ENCODE data around the gene MRPS24. TPM values are rescaled to one million over a fixed set of nuclear protein-coding genes. Genes with fewer than 3 reads are reported as not detected.
A peak's percentile ranks its signal among the peaks of the same experiment; 100 is the strongest.

MRPS24 gene
- total and polyA plus RNA-seq, 5 donors from 2014 or later, result 45.8 to 179 (median 150) TPM

- H3K4me1 Mint-ChIP-seq, result peaks cover 9 to 12% (median 10%) of the 10 kb centered on the region in 4 donors
- no peak overlapping the region for H3K4me3 Mint-ChIP-seq
- DNase-seq (no peak), ATAC-seq (ENCODE audit: low read depth in 2 of 2) (no peak)
- H3K9me3 Mint-ChIP-seq, result no peaks in the 10 kb centered on the region
- Histone ChIP-seq H3K9me3 (ENCODE audit: control insufficient read depth in 2 of 2, low read length in 2 of 2) (no peaks in the 10 kb centered on the region), H3K27me3 (ENCODE audit: control insufficient read depth, insufficient read depth, low read length) (no peaks in the 10 kb centered on the region), H3K36me3 (ENCODE audit: control insufficient read depth, insufficient read depth, low read length) (peaks cover 54% of the 10 kb centered on the region), H3K4me3 (ENCODE audit: low read depth, low read length) (no peak overlapping the region), H3K27ac (ENCODE audit: insufficient read depth, low read length, poor library complexity, severe bottlenecking) (no peak overlapping the region), H3K4me1 (ENCODE audit: control insufficient read depth, insufficient read depth, low read length, poor library complexity, severe bottlenecking) (no peaks in the 10 kb centered on the region)
- H3K27ac Mint-ChIP-seq, result no peak overlapping the region
- H3K27me3 Mint-ChIP-seq, result no peaks in the 10 kb centered on the region
- H3K36me3 Mint-ChIP-seq, result peaks cover 46% of the 10 kb centered on the region
Observed at GRCh38 chr7:43884617-43885016, 15.3 kb upstream of the MRPS24 start.

- Histone ChIP-seq H3K36me3 (ENCODE audit: control insufficient read depth, insufficient read depth, low read length) (peaks cover 58% of the 10 kb centered on the region), H3K4me3 (ENCODE audit: low read depth, low read length) (no peak overlapping the region), H3K27ac (ENCODE audit: insufficient read depth, low read length, poor library complexity, severe bottlenecking) (no peak overlapping the region), H3K27me3 (ENCODE audit: control insufficient read depth, insufficient read depth, low read length) (no peaks in the 10 kb centered on the region), H3K4me1 (ENCODE audit: control insufficient read depth, insufficient read depth, low read length, poor library complexity, severe bottlenecking) (no peaks in the 10 kb centered on the region), H3K9me3 (ENCODE audit: control insufficient read depth in 2 of 2, low read length in 2 of 2) (no peaks in the 10 kb centered on the region)
- H3K4me1 Mint-ChIP-seq, result peaks cover 5 to 8% (median 7%) of the 10 kb centered on the region in 4 donors
- DNase-seq (no peak), ATAC-seq (ENCODE audit: low read depth in 2 of 2) (no peak)
- H3K4me3 Mint-ChIP-seq, result no peak overlapping the region
- no peak overlapping the region for H3K27ac Mint-ChIP-seq
- no peaks in the 10 kb centered on the region for H3K27me3 Mint-ChIP-seq
- H3K9me3 Mint-ChIP-seq, result no peaks in the 10 kb centered on the region
- peaks cover 50% of the 10 kb centered on the region for H3K36me3 Mint-ChIP-seq
Observed at GRCh38 chr7:43884209-43884608, 14.9 kb upstream of the MRPS24 start.

- Mint-ChIP-seq H3K27me3 (no peaks in the 10 kb centered on the region), H3K27ac (no peak overlapping the region), H3K4me1 (peaks cover 0 to 2% (median 0%) of the 10 kb centered on the region in 4 donors), H3K9me3 (no peaks in the 10 kb centered on the region), H3K36me3 (peaks cover 65% of the 10 kb centered on the region), H3K4me3 (no peak overlapping the region)
- no peak for ATAC-seq (ENCODE audit: low read depth in 2 of 2)
- H3K4me3 ChIP-seq (ENCODE audit: low read depth, low read length), result no peak overlapping the region
- no peak for DNase-seq
- no peaks in the 10 kb centered on the region for H3K9me3 ChIP-seq (ENCODE audit: control insufficient read depth in 2 of 2, low read length in 2 of 2)
- H3K27me3 ChIP-seq (ENCODE audit: control insufficient read depth, insufficient read depth, low read length), result no peaks in the 10 kb centered on the region
- no peaks in the 10 kb centered on the region for H3K4me1 ChIP-seq (ENCODE audit: control insufficient read depth, insufficient read depth, low read length, poor library complexity, severe bottlenecking)
- no peak overlapping the region for H3K27ac ChIP-seq (ENCODE audit: insufficient read depth, low read length, poor library complexity, severe bottlenecking)
- H3K36me3 ChIP-seq (ENCODE audit: control insufficient read depth, insufficient read depth, low read length), result peaks cover 76% of the 10 kb centered on the region
Observed at GRCh38 chr7:43880596-43880995, 11.3 kb upstream of the MRPS24 start.

GRCh38 chr7:43879477-43879876 lies 10.2 kb upstream of the MRPS24 start:
- ATAC-seq (ENCODE audit: low read depth in 2 of 2), result no peak

GRCh38 chr7:43878867-43879266 lies 9.6 kb upstream of the MRPS24 start:
- DNase-seq, result no peak
- H3K4me3 ChIP-seq (ENCODE audit: low read depth, low read length), result no peak overlapping the region
- H3K4me1 ChIP-seq (ENCODE audit: control insufficient read depth, insufficient read depth, low read length, poor library complexity, severe bottlenecking), result no peaks in the 10 kb centered on the region
- no peak overlapping the region for H3K4me3 Mint-ChIP-seq
- peaks cover 60% of the 10 kb centered on the region for H3K36me3 ChIP-seq (ENCODE audit: control insufficient read depth, insufficient read depth, low read length)
- peaks cover 0 to 4% (median 0%) of the 10 kb centered on the region in 4 donors for H3K4me1 Mint-ChIP-seq
- H3K9me3 ChIP-seq (ENCODE audit: control insufficient read depth in 2 of 2, low read length in 2 of 2), result no peaks in the 10 kb centered on the region
- no peaks in the 10 kb centered on the region for H3K27me3 ChIP-seq (ENCODE audit: control insufficient read depth, insufficient read depth, low read length)
- no peaks in the 10 kb centered on the region for H3K27me3 Mint-ChIP-seq
- peak overlapping the region in 1 of 3 donors; percentile 15 for H3K27ac Mint-ChIP-seq
- peaks cover 58% of the 10 kb centered on the region for H3K36me3 Mint-ChIP-seq
- H3K27ac ChIP-seq (ENCODE audit: insufficient read depth, low read length, poor library complexity, severe bottlenecking), result no peak overlapping the region
- no peaks in the 10 kb centered on the region for H3K9me3 Mint-ChIP-seq
- no peak for ATAC-seq (ENCODE audit: low read depth in 2 of 2)

More at GRCh38 chr7:43879477-43879876, 10.2 kb upstream of the MRPS24 start:
- H3K9me3 ChIP-seq (ENCODE audit: control insufficient read depth in 2 of 2, low read length in 2 of 2), result no peaks in the 10 kb centered on the region
- peaks cover 66% of the 10 kb centered on the region for H3K36me3 ChIP-seq (ENCODE audit: control insufficient read depth, insufficient read depth, low read length)
- H3K27me3 ChIP-seq (ENCODE audit: control insufficient read depth, insufficient read depth, low read length), result no peaks in the 10 kb centered on the region
- Mint-ChIP-seq H3K4me3 (no peak overlapping the region), H3K9me3 (no peaks in the 10 kb centered on the region), H3K27ac (peak overlapping the region in 1 of 3 donors; percentile 15), H3K36me3 (peaks cover 62% of the 10 kb centered on the region), H3K4me1 (peaks cover 0 to 4% (median 1%) of the 10 kb centered on the region in 4 donors), H3K27me3 (no peaks in the 10 kb centered on the region)
- no peaks in the 10 kb centered on the region for H3K4me1 ChIP-seq (ENCODE audit: control insufficient read depth, insufficient read depth, low read length, poor library complexity, severe bottlenecking)
- no peak overlapping the region for H3K4me3 ChIP-seq (ENCODE audit: low read depth, low read length)
- no peak for DNase-seq
- H3K27ac ChIP-seq (ENCODE audit: insufficient read depth, low read length, poor library complexity, severe bottlenecking), result no peak overlapping the region

- H3K4me3 Mint-ChIP-seq, result peak overlapping the region in 1 of 4 donors; percentile 63
- H3K9me3 Mint-ChIP-seq, result no peaks in the 10 kb centered on the region
Observed at GRCh38 chr7:43877968-43878864, 8.9 kb upstream of the MRPS24 start.

GRCh38 chr7:43876976-43877745 lies 7.8 kb upstream of the MRPS24 start:
- H3K4me3 ChIP-seq (ENCODE audit: low read depth, low read length), result no peak overlapping the region
- Mint-ChIP-seq H3K4me1 (peaks cover 0 to 4% (median under 1%) of the 10 kb centered on the region in 4 donors), H3K27ac (no peak overlapping the region), H3K9me3 (no peaks in the 10 kb centered on the region), H3K4me3 (no peak overlapping the region), H3K27me3 (no peaks in the 10 kb centered on the region), H3K36me3 (peaks cover 54% of the 10 kb centered on the region)
- no peaks in the 10 kb centered on the region for H3K4me1 ChIP-seq (ENCODE audit: control insufficient read depth, insufficient read depth, low read length, poor library complexity, severe bottlenecking)
- DNase-seq, result no peak
- ATAC-seq (ENCODE audit: low read depth in 2 of 2), result no peak
- no peaks in the 10 kb centered on the region for H3K9me3 ChIP-seq (ENCODE audit: control insufficient read depth in 2 of 2, low read length in 2 of 2)
- H3K36me3 ChIP-seq (ENCODE audit: control insufficient read depth, insufficient read depth, low read length), result peaks cover 59% of the 10 kb centered on the region
- no peaks in the 10 kb centered on the region for H3K27me3 ChIP-seq (ENCODE audit: control insufficient read depth, insufficient read depth, low read length)
- no peak overlapping the region for H3K27ac ChIP-seq (ENCODE audit: insufficient read depth, low read length, poor library complexity, severe bottlenecking)

More at GRCh38 chr7:43877968-43878864, 8.9 kb upstream of the MRPS24 start:
- H3K9me3 ChIP-seq (ENCODE audit: control insufficient read depth in 2 of 2, low read length in 2 of 2), result no peaks in the 10 kb centered on the region
- H3K36me3 ChIP-seq (ENCODE audit: control insufficient read depth, insufficient read depth, low read length), result peaks cover 59% of the 10 kb centered on the region
- Mint-ChIP-seq H3K36me3 (peaks cover 54% of the 10 kb centered on the region), H3K27me3 (no peaks in the 10 kb centered on the region), H3K4me1 (peaks cover 0 to 4% (median under 1%) of the 10 kb centered on the region in 4 donors), H3K27ac (no peak overlapping the region)
- ATAC-seq (ENCODE audit: low read depth in 2 of 2) (no peak), DNase-seq (no peak)
- H3K27ac ChIP-seq (ENCODE audit: insufficient read depth, low read length, poor library complexity, severe bottlenecking), result no peak overlapping the region
- H3K27me3 ChIP-seq (ENCODE audit: control insufficient read depth, insufficient read depth, low read length), result no peaks in the 10 kb centered on the region
- no peaks in the 10 kb centered on the region for H3K4me1 ChIP-seq (ENCODE audit: control insufficient read depth, insufficient read depth, low read length, poor library complexity, severe bottlenecking)
- no peak overlapping the region for H3K4me3 ChIP-seq (ENCODE audit: low read depth, low read length)

Data from CD4-positive, CD25-positive, alpha-beta regulatory T cell (primary cell).